ENCODE measurements around the gene RAD51C. TPM values are rescaled to one million over a fixed set of nuclear protein-coding genes. Genes with fewer than 3 reads are reported as not detected.

RAD51C gene
- total and polyA plus RNA-seq, 9 of the 15 experiments (the other 6 are each of a cell fraction or from before 2014, with no cell fraction given), result 93.9 to 341 (median 135) TPM

DNA sequence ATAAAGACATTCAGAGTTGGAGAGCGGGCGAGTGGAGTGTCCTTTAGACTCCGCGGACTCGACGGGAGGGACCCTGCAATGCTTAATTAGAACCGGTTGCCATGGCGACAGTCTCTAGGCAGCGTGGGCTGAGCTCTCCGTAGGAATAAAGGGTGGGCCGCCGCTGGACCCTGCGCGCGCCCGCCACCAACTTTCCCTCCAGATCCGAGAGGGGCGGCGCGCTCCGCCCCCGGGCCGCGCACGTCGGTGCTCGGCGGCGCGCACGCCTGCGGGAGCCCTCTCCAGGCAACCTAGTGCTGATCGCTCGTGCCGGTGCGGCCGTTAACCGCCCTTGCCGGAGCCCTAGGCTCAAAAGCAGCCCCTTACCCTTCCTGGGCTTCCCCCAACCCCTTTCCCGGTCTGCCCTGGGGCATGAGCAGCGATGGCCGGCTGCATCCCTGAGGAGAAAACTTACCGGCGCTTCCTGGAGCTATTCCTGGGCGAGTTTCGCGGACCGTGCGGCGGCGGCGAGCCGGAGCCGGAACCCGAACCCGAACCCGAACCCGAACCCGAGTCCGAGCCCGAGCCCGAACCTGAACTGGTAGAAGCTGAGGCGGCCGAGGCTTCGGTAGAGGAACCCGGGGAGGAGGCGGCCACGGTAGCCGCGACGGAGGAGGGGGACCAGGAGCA is 63.3 kb downstream of the RAD51C start, which contains the start of gene PPM1E (continued):
- TF ChIP-seq, protein P1, sequence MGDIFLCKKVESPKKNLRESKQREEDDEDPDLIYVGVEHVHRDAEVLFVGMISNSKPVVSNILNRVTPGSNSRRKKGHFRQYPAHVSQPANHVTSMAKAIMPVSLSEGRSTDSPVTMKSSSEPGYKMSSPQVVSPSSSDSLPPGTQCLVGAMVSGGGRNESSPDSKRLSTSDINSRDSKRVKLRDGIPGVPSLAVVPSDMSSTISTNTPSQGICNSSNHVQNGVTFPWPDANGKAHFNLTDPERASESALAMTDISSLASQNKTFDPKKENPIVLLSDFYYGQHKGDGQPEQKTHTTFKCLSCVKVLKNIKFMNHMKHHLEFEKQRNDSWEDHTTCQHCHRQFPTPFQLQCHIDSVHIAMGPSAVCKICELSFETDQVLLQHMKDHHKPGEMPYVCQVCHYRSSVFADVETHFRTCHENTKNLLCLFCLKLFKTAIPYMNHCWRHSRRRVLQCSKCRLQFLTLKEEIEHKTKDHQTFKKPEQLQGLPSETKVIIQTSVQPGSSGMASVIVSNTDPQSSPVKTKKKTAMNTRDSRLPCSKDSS (IDR thresholded peaks at IDR 0.05; ENCODE audit: low read depth, partially characterized antibody), result no peak
- TF ChIP-seq MTF1 (CRISPR knock-in tag; IDR thresholded peaks at IDR 0.05; ENCODE audit: borderline replicate concordance) (no peak), DIDO1 (tag; IDR thresholded peaks at IDR 0.05; ENCODE audit: low read depth) (no peak), HMG20B (CRISPR knock-in tag; IDR thresholded peaks at IDR 0.05) (no peak), RUNX1 (IDR thresholded peaks at IDR 0.05; ENCODE audit: low read depth) (no peak), CBX2 (IDR thresholded peaks at IDR 0.05; ENCODE audit: insufficient read depth, low read length, poor library complexity, severe bottlenecking) (no peak), KLF1 (tag; IDR thresholded peaks at IDR 0.05) (no peak), PHB (CRISPR knock-in tag; IDR thresholded peaks at IDR 0.05) (no peak)
- TF ChIP-seq, protein P2, sequence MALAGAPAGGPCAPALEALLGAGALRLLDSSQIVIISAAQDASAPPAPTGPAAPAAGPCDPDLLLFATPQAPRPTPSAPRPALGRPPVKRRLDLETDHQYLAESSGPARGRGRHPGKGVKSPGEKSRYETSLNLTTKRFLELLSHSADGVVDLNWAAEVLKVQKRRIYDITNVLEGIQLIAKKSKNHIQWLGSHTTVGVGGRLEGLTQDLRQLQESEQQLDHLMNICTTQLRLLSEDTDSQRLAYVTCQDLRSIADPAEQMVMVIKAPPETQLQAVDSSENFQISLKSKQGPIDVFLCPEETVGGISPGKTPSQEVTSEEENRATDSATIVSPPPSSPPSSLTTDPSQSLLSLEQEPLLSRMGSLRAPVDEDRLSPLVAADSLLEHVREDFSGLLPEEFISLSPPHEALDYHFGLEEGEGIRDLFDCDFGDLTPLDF (CRISPR knock-in tag; IDR thresholded peaks at IDR 0.05), result peak; percentile 49; the same call in 1 of the 2 replicates
- TF ChIP-seq, protein P3, sequence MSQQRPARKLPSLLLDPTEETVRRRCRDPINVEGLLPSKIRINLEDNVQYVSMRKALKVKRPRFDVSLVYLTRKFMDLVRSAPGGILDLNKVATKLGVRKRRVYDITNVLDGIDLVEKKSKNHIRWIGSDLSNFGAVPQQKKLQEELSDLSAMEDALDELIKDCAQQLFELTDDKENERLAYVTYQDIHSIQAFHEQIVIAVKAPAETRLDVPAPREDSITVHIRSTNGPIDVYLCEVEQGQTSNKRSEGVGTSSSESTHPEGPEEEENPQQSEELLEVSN (IDR thresholded peaks at IDR 0.05; ENCODE audit: borderline replicate concordance in 1 of 2, extremely low read depth in 1 of 2, insufficient read depth in 1 of 2, insufficient read length in 1 of 2, low read depth in 1 of 2, low read length in 1 of 2, poor library complexity in 1 of 2, severe bottlenecking in 1 of 2), result peak; percentile 86 to 89
- TF ChIP-seq, protein P4, sequence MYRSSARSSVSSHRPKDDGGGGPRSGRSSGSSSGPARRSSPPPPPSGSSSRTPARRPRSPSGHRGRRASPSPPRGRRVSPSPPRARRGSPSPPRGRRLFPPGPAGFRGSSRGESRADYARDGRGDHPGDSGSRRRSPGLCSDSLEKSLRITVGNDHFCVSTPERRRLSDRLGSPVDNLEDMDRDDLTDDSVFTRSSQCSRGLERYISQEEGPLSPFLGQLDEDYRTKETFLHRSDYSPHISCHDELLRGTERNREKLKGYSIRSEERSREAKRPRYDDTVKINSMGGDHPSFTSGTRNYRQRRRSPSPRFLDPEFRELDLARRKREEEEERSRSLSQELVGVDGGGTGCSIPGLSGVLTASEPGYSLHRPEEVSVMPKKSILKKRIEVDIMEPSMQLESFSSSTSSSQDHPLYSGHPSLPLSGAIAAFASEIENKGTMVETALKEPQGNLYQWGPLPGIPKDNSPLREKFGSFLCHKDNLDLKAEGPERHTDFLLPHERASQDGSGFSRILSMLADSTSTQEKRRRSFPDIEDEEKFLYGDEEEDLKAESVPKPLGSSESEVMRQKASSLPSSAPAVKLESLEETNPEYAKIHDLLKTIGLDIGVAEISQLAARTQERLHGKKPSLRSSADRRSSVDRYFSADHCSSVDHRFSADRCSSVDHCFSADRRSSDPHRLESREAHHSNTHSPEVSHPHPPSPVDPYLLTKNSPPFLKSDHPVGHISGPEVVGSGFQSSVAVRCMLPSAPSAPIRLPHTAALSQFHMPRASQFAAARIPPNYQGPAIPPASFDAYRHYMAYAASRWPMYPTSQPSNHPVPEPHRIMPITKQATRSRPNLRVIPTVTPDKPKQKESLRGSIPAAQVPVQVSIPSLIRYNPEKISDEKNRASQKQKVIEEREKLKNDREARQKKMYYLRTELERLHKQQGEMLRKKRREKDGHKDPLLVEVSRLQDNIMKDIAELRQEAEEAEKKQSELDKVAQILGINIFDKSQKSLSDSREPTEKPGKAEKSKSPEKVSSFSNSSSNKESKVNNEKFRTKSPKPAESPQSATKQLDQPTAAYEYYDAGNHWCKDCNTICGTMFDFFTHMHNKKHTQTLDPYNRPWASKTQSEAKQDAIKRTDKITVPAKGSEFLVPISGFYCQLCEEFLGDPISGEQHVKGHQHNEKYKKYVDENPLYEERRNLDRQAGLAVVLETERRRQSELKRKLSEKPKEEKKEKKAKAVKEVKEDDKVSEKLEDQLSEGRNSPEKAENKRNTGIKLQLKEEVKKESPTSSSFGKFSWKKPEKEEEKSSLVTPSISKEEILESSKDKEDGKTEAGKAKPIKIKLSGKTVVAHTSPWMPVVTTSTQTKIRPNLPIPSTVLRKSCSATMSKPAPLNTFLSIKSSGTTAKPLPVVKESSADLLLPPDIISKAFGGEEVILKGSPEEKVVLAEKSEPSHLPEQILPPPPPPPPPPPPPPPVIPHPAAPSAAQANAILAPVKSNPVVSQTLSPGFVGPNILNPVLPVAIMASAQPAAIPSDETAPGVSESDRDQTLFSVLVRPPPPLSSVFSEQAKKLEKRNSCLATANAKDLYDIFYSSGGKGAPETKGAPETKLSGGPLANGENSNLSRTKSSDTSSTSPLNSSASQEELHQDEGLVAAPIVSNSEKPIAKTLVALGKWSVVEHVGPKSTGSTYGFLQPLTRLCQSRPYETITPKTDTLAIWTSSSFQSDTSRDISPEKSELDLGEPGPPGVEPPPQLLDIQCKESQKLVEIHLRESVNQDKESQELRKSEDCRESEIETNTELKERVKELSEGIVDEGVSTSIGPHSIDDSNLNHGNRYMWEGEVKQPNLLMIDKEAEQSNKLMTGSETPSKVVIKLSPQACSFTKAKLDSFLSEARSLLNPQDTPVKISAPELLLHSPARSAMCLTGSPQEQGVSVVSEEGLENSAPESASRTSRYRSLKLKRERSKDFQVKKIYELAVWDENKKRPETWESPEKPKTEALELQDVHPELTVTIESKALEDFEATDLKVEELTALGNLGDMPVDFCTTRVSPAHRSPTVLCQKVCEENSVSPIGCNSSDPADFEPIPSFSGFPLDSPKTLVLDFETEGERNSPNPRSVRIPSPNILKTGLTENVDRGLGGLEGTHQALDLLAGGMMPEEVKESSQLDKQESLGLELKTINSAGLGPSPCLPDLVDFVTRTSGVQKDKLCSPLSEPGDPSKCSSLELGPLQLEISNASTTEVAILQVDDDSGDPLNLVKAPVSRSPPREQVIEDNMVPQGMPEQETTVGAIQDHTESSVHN (IDR thresholded peaks at IDR 0.05; ENCODE audit: borderline replicate concordance in 1 of 2, low read depth in 1 of 2), result no peak
- TF ChIP-seq, protein P5, sequence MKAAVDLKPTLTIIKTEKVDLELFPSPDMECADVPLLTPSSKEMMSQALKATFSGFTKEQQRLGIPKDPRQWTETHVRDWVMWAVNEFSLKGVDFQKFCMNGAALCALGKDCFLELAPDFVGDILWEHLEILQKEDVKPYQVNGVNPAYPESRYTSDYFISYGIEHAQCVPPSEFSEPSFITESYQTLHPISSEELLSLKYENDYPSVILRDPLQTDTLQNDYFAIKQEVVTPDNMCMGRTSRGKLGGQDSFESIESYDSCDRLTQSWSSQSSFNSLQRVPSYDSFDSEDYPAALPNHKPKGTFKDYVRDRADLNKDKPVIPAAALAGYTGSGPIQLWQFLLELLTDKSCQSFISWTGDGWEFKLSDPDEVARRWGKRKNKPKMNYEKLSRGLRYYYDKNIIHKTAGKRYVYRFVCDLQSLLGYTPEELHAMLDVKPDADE (conservative IDR thresholded peaks at IDR 0.05; ENCODE audit: control insufficient read depth, low read depth, low read length), result no peak

All from K562 (cell line).